ENCODE measurements around the gene MEI1. TPM values are rescaled to one million over a fixed set of nuclear protein-coding genes. Genes with fewer than 3 reads are reported as not detected.

MEI1 gene
- total RNA-seq, 1 experiment from 2014 or later: 2.6 TPM

- peak; percentile 26 for DNase-seq (ENCODE audit: low read depth)
- in situ Hi-C loops (cut with HindIII; ENCODE audit: low pct_unique_long_range_greater_than_20kb, low sequenced_read_pairs): no loop called here
Measured at GRCh38 chr22:41775338-41775737, 76.0 kb downstream of the MEI1 start.

DNA sequence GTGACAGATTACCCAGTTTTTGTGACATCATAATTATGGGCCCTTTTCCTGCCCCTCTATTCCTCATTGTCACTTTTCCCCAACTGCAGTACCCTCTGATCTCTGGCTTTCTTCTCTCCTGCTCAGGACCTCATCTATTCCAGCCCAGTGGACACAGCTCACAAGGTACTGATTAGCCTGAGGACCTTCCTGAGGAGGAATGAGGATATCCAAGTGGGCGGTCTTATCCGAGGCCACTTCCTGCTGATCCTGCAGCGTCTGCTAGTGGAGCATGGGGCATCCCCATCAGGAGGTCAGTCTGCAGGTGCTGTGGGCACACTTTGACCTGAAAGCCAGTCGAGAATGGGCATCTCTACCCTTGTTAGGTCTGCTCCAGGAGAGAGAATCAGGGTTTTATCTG lies 76.7 kb downstream of the MEI1 start:
- peak; percentile 69 for DNase-seq (ENCODE audit: low read depth)

DNA sequence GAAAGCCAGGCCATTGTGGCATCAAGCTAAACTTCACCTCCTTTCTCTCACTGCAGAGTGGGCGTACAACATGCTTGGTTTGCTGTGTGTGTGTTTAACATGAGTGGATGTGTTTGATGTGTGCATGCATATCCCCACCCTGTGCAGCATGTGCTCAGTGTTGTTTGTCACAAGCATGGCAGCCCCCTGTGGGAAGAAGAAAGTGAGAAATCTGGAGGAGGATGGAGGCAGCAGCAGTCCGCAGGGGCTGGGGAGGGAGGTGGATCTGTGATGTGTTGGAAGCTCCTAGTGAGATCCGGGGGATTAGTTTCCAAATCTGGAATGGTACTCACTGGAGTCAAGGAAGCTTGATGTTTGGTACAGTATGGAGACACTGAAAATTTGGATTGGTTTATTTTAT lies 77.1 kb downstream of the MEI1 start:
- in situ Hi-C loops (cut with HindIII; ENCODE audit: low pct_unique_long_range_greater_than_20kb, low sequenced_read_pairs): no loop called here
- no peak for DNase-seq (ENCODE audit: low read depth)

More for the DNA sequence above, 76.7 kb downstream of the MEI1 start:
- in situ Hi-C loops (cut with HindIII; ENCODE audit: low pct_unique_long_range_greater_than_20kb, low sequenced_read_pairs): no loop called here

GRCh38 chr22:41777749-41778425 lies 78.6 kb downstream of the MEI1 start:
- in situ Hi-C loops (cut with HindIII; ENCODE audit: low pct_unique_long_range_greater_than_20kb, low sequenced_read_pairs): no loop called here
- DNase-seq (ENCODE audit: low read depth): no peak

- DNase-seq (ENCODE audit: low read depth): no peak
- in situ Hi-C loops (cut with HindIII; ENCODE audit: low pct_unique_long_range_greater_than_20kb, low sequenced_read_pairs): no loop called here
Measured at GRCh38 chr22:41779929-41780505, 80.7 kb downstream of the MEI1 start.

DNA sequence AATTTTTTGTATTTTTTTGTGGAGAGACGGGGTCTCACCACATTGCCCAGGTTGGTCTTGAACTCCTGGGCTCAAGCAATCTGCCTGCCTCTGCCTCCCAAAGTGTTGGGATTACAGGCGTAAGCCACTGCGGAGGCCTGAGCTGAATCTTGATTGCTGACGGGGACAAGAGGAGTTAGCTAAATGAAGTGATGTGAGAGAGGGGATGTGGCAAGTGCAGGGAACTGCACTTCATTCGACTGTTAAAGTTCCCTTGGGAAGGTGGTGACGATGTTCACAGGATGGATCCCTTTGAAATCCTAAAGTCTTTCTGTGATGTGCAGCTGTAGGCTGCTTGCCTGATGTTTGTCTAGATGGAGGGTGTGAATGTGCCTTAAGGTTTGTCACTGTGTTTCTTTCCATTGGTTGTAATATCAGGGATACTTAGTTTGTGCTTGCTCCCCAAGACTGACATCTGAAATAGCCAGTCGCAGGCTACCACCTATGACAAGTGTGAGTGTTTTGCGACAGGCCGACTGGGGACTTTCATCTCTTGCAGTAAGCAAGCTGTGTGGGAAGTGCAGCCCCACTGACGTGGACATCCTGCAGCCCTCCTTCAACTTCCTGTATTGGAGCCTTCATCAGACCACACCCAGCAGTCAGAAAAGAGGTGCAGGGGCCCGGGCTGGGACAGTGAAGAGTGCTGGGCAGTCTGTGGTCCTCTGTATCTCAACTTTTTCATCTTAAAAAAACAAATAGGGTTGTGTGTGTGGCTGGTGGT lies 81.6 kb downstream of the MEI1 start:
- no peak for DNase-seq (ENCODE audit: low read depth)
- in situ Hi-C loops (cut with HindIII; ENCODE audit: low pct_unique_long_range_greater_than_20kb, low sequenced_read_pairs): no loop called here

DNA sequence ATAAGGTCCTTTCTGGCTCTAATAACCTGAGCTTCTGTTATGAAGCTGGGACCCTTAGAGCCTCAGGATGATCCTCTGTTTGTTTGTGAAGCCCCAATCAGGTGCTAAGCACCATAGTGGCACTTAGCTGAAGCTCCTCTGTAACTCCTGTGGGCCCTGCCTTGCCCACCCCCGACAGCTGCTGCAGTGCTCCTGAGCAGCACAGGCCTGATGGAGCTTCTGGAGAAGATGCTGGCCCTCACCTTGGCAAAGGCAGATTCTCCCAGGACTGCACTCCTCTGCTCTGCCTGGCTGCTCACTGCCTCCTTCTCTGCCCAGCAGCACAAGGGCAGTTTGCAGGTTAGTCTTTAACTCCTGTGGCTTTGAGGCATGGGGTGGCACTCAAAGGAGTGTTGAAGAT lies 82.2 kb downstream of the MEI1 start:
- DNase-seq (ENCODE audit: low read depth): no peak
- in situ Hi-C loops (cut with HindIII; ENCODE audit: low pct_unique_long_range_greater_than_20kb, low sequenced_read_pairs): no loop called here

DNA sequence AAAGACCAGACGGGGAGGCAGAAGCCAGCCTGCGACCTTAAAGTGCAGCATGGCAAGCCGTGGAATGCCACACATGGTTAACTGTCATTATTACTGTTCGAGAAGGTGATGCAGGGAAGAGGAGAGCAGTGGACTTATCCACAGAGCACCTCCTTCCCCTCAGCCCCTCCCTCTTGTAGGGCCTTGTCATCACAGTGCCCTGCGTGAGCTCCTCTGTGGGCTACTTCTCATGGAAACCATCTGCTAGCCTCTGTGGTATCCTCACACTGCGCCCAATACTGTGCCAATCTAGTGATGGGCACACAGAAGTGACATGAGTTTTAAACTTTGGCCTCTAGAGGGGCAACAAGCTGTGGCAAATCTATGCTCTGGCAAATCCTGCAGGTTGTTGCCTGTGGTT lies 83.0 kb downstream of the MEI1 start:
- no peak for DNase-seq (ENCODE audit: low read depth)
- in situ Hi-C loops (cut with HindIII; ENCODE audit: low pct_unique_long_range_greater_than_20kb, low sequenced_read_pairs): no loop called here

DNA sequence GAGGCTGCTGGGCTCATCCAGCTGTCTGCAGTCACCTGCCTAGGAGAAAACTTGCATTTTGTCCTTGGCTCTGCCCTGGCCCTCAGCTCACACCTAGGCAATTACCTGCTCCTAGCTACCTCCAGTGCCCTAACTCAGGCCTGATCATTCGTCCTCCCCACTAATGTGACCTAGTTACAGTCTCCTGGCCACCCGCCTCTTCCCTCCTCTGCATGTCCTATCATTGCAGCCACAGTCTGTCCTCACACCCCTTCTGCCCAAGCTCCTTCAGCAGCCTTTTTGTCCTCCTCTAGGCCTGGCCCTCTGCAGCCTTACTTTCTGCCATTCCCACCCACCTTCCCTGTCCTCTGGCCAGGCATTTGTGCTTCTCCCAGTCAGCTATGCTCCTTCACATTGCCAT lies 83.4 kb downstream of the MEI1 start:
- in situ Hi-C loops (cut with HindIII; ENCODE audit: low pct_unique_long_range_greater_than_20kb, low sequenced_read_pairs): no loop called here
- no peak for DNase-seq (ENCODE audit: low read depth)

- DNase-seq (ENCODE audit: low read depth): no peak
- in situ Hi-C loops (cut with HindIII; ENCODE audit: low pct_unique_long_range_greater_than_20kb, low sequenced_read_pairs): no loop called here
Measured at GRCh38 chr22:41787331-41787730, 88.0 kb downstream of the MEI1 start.

DNA sequence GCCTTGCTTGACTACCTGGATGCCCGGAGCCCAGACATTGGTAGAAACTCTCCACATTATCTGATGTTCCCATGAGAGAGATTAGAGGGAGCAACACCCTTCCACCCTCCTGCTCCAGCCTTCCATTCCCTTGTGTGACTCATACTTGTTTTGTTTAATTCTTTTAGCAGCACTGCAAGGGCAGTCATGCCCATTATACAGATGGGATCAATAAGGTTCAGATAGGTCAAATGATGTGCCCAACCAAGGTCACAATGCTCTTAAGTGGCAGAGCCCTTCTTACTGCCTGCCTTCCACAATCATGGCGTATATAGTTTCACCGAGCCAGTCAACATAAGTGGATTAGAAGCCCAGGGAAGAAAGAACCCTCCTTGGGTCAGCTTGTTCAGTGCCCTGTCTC lies 94.6 kb downstream of the MEI1 start:
- in situ Hi-C loops (cut with HindIII; ENCODE audit: low pct_unique_long_range_greater_than_20kb, low sequenced_read_pairs): no loop called here

DNA sequence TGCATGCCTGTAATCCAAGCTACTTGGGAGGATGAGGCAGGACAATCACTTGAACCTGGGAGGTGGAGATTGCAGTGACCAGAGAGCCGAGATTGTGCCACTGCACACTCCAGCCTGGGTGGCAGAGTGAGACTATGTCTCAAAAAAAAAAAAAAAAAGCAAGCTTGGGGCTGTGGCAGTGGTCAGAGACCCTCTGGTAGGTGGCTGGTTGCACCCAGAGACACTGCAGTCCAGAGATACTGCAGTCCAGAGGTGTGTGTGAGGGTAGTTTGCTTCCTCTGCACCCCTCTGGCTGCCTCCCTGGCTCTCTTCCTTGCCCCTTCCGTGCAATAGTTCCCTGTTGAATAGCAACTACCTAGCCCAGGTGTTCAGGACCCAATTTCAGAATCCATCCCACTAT lies 99.4 kb downstream of the MEI1 start:
- in situ Hi-C loops (cut with HindIII; ENCODE audit: low pct_unique_long_range_greater_than_20kb, low sequenced_read_pairs): no loop called here

More for the DNA sequence above, 94.6 kb downstream of the MEI1 start:
- DNase-seq (ENCODE audit: low read depth): no peak

DNA sequence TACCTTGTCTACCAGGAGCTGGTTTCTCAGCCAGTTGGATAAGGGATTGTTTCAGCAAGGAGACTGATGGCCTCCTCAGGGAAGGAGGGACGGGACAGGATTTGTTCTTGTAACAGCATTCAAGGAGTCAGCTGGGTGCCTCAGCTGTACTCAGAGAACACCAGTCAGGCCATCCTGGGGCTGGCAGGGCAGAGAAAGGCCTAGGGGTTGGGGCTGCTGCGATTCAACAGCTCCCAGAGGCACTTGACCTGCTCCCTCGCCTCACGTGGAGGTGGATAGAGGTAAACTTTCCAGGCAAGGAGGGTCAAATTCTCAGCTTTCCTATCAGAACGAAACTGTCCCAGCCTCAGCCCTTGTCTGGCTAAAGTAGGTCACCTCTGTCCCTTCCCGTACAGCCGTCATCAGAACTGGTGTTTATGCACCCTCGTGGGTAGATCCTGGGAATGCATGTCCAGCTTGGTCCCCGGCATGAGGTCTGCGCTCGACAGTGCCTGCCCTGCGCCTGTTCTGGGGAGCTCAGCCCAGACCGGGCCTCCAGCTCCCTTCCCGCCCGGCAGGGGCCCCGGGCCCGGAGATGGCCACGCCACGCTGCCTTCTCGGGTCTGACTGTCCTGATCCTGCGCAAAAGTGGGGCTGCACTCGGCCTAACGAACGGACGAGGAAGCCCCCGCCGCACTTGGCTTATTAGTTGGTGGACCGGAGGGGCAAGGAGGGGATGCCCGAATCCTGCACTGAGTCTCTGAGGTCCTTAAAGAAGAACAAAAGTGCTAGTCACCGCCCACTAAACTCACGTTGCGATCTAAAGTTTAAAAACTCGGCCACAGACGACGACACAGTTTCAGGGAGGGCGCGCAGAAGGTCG lies 100.4 kb downstream of the MEI1 start:
- in situ Hi-C loops (cut with HindIII; ENCODE audit: low pct_unique_long_range_greater_than_20kb, low sequenced_read_pairs): no loop called here

More for the DNA sequence above, 99.4 kb downstream of the MEI1 start:
- DNase-seq (ENCODE audit: low read depth): no peak

GRCh38 chr22:41800348-41801146 lies 101.2 kb downstream of the MEI1 start, which contains the start of gene CCDC134:
CCDC134 (plus strand) TSS chr22:41800679; CDS start chr22:41808891, 8,212 bp downstream.
- in situ Hi-C loops (cut with HindIII; ENCODE audit: low pct_unique_long_range_greater_than_20kb, low sequenced_read_pairs): no loop called here
- DNase-seq (ENCODE audit: low read depth): peak; percentile 87

More for the DNA sequence above, 100.4 kb downstream of the MEI1 start:
- DNase-seq (ENCODE audit: low read depth): no peak

GRCh38 chr22:41801147-41801819 lies 102.0 kb downstream of the MEI1 start:
- no peak for DNase-seq (ENCODE audit: low read depth)
- in situ Hi-C loops (cut with HindIII; ENCODE audit: low pct_unique_long_range_greater_than_20kb, low sequenced_read_pairs): no loop called here

- no peak for DNase-seq (ENCODE audit: low read depth)
- in situ Hi-C loops (cut with HindIII; ENCODE audit: low pct_unique_long_range_greater_than_20kb, low sequenced_read_pairs): no loop called here
Measured at GRCh38 chr22:41801886-41802285, 102.6 kb downstream of the MEI1 start.

DNA sequence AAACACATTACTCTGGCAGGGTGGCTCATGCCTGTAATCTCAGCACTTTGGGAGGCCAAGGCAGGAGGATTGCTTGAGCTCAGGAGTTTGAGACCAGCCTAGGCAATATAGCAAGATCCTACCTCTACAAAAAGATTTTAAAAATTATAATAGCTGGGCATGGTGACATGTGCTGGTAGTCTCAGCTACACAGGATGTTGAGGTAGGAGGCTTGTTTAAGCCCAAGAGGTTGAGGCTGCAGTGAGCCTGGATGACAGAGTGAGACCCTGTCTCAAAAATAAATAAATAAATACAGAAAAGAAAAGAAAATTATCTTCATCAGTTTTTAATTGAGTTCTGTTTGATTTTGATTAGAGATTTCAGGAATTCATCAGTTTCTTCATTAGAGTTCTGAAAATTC lies 106.3 kb downstream of the MEI1 start:
- DNase-seq (ENCODE audit: low read depth): no peak
- in situ Hi-C loops (cut with HindIII; ENCODE audit: low pct_unique_long_range_greater_than_20kb, low sequenced_read_pairs): no loop called here

All from Caki2 (cell line).